Sciatic nerve (tissue), 2 donors: Measurements from ENCODE around the gene CAPSL. TPM values are rescaled to one million over a fixed set of nuclear protein-coding genes. Genes with fewer than 3 reads are reported as not detected.
"Not testable (repeated sequence)": the region's sequence is repeated elsewhere in the genome, so short reads cannot be mapped to it uniquely, and the experiment has no call there.

Experiments used
- ATAC-seq: fragments of 200-7000 bp; cut with Tn5 transposase; one replicate; pipeline ENCODE4 v1.9.1; 2020; ENCODE audit warnings: mild to moderate bottlenecking, moderate library complexity
- DNase-seq: peaks from one replicate; pipeline ENCODE4 v3.0.0-alpha.2; 2020; ENCODE audit warnings: low spot score
- intact Hi-C: fragments of 100-400 bp; cut with DNase I; formaldehyde crosslinking; loops from one replicate; pipeline ENCODE4 v1.14.2; 2022
- total RNA-seq: library from RNA; stranded (reverse); fragmentation: NEBNext Ultra II Directional; extraction: Animal tissue kit (Norgen Biotek cat#: 25700); gene quantifications from one replicate; pipeline ENCODE4 v1.2.1, GENCODE V29; 2021
- donor health status: DM: no; HTN: no; CAD: no.
- donor health status: DM: no; HTN: no; CAD: no.

The CAPSL gene
- total RNA-seq, 1 donor from 2014 or later = not detected

GRCh38 chr5:35920890-35921289 is 17.5 kb downstream of the CAPSL start:
- intact Hi-C loops = loop anchor here (10.0 kb wide), 1 partner anchor 826 kb away; no protein-coding TSS in a partner anchor
- DNase-seq (no peak), ATAC-seq (no peak)

GRCh38 chr5:35919191-35919590 is 19.2 kb downstream of the CAPSL start:
- intact Hi-C loops = no loop called here
- ATAC-seq (no peak), DNase-seq (no peak)

DNA sequence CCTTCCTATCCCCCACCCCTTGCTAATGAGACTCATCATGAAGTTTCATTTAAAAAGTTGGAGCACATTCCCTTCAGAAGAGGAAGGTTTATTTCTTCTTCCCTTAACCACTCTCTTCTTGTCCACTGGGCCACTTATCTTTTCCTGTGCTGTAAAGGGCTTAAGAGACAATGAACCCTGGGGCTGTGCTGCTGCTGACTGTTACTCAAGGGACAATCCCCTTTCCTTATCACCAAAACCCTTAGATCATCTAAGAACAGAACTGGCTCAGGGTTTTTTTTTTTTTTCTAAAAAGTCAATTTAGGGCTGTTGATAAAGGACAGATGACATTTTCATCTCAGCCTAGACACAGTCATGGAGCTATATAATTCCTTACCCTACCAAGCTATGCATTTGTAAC is 29.6 kb downstream of the CAPSL start:
- DNase-seq (no peak), ATAC-seq (no peak)
- intact Hi-C loops = no loop called here

DNA sequence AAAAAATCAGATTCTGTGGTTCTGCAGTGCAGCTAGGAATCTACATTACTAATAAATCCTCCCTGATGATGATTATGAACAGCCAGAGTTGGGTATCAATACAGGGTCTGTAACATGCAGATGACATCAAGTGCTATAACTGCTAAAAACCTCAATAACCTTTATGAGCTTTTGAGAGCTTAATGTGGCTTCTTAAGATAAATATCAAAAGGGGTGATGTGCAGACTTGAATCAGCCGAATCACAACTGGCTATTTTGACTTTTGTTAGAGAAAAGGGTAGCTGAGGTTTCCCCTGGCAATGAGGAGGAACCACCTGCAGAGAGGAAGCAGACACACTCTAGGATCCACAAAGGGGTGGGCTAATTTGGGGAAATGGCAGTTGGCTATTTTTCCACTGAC is 30.2 kb downstream of the CAPSL start:
- no peak for ATAC-seq

GRCh38 chr5:35904443-35905132 is 33.8 kb downstream of the CAPSL start:
- intact Hi-C loops = no loop called here
- no peak for ATAC-seq
- no peak for DNase-seq

More for the DNA sequence above, 30.2 kb downstream of the CAPSL start:
- intact Hi-C loops = no loop called here
- no peak for DNase-seq

DNA sequence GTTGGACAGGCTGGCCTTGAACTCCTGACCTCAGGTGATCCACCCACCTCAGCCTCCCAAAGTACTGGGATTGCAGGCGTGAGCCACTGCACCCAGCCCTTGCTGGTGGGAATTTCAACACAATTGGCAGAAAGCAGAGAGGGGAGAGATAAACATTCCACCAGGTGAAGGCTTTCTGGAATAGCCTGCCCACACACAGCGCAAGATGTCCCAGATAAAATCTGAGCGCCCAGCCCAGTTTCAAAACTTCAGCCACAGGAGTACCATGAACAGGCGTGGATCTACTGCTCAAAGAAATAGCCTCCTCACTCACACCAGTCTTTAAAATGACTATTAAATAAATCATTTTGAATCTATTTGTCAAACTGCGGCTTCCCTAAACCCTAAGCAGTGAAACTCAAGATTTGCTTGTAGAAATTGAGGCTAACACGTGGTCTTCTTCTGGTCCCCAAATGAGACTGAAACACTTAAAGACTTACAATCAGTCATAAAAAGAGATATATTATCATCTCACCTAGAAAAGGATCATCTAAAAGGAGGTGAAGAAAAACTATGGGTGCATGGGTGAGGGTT is 34.7 kb downstream of the CAPSL start:
- intact Hi-C loops = no loop called here
- DNase-seq = no peak

DNA sequence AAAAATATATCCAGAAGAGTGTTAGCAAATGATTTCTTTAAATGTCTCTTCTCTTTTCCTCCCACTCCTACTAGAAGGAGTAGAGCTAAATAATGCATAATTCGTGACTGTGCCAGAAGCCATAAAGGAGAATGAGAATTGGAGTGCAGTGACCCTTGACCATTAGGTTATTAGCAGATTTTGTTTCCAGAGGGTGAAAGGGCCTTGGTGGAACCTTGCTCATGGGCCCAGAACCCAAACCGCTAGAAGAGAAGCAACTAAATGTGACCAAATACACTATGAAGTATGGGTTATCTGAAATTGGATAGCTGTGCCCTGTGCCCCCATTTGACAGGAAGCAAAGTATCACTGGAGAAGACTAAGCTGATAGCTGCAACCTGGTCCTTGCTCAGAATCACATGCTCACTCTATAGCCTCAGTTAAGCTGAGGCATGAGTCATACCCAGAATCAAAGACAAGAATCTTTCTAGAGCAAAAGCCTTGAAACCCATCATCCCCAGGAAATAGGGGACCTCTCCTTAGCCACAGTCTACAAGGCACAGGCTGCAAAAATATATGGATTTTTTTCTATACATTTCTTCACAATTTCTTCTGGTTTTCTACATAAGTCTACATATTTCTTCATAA is 36.3 kb downstream of the CAPSL start:
- no peak for DNase-seq
- intact Hi-C loops = no loop called here
- no peak for ATAC-seq

More for the DNA sequence above, 34.7 kb downstream of the CAPSL start:
- ATAC-seq = no peak

DNA sequence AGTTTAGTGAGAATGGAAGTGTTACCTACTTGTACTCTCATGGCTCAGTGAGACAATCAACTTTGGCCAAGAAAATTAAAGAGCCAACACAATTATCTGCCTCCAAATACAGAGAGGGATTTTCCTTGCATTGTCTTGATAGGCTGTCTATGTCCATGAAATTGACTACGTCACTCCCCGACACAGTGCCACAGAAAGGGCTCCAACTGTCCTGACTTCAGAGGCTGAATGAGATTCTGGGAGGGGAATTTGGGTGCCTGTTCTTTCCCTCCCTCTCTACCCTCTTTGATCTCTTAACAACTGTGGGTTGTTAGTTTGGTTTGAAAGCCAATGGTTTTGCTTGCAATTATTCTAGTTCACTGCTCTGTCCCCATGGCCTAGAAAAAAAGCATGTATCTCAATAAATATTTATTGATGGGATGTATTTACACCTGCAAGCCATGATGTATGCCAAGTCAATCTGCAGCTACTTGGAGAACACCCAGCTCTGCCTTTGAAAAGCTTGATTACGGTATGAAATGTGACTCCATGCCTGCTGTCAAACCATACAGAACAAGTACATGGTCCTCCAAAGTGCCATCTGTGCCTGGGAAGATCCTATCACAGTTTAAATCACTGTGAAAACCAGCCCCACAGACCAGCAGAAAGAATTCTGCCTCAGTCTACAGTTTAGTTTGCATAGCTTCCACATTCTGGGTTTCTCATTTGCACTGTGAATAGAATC is 37.3 kb downstream of the CAPSL start:
- intact Hi-C loops = no loop called here
- ATAC-seq = no peak
- DNase-seq = no peak

DNA sequence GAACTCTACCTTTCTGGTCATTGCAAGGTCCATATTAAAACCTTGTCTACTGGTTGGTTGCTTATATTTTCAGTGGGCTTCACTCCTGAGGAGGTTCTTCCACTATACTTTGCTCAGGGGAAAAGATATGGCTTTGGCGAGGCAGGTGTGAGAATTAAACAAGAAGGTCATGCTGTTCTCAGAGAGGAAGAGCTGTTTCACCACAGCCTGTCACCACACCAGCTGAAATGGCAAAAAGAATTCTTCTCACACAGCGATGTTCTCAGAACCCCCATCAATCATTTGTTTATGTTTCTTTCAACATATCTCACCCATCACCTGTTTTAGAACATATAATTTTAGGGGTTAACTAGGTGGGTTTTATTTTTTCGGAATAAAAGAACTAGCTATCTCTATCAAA is 38.6 kb downstream of the CAPSL start:
- intact Hi-C loops = no loop called here
- ATAC-seq (no peak), DNase-seq (no peak)

- intact Hi-C loops = no loop called here
- no peak for DNase-seq
- ATAC-seq = no peak
These were observed 39.3 kb downstream of the CAPSL start for GRCh38 chr5:35898952-35899660.

DNA sequence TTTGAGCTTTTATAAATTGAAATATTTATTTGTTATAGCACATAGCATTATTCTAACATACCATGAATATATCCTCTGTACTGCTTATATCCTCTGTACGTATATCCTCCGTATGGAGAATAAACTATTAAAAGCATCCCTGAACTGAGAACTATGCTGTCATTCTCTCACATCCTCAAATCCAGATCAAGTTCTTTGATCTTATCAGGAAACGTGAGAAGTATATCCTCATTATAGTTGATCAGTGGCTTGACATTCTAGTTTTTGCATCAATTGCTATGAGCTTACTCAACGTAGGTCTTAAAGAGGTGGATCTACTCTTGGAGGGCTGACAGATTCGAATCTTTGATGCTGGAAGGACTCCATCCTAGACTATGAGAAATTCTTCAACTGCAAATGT is 44.3 kb downstream of the CAPSL start:
- no peak for ATAC-seq

GRCh38 chr5:35892799-35893198 is 45.6 kb downstream of the CAPSL start:
- intact Hi-C loops, ATAC-seq: not testable (repeated sequence)

More for the DNA sequence above, 44.3 kb downstream of the CAPSL start:
- no peak for DNase-seq
- intact Hi-C loops = no loop called here

GRCh38 chr5:35890021-35891020 is 48.1 kb downstream of the CAPSL start:
- intact Hi-C loops = no loop called here
- DNase-seq (no peak), ATAC-seq (no peak)

More at GRCh38 chr5:35892799-35893198, 45.6 kb downstream of the CAPSL start:
- not testable (repeated sequence) for DNase-seq

DNA sequence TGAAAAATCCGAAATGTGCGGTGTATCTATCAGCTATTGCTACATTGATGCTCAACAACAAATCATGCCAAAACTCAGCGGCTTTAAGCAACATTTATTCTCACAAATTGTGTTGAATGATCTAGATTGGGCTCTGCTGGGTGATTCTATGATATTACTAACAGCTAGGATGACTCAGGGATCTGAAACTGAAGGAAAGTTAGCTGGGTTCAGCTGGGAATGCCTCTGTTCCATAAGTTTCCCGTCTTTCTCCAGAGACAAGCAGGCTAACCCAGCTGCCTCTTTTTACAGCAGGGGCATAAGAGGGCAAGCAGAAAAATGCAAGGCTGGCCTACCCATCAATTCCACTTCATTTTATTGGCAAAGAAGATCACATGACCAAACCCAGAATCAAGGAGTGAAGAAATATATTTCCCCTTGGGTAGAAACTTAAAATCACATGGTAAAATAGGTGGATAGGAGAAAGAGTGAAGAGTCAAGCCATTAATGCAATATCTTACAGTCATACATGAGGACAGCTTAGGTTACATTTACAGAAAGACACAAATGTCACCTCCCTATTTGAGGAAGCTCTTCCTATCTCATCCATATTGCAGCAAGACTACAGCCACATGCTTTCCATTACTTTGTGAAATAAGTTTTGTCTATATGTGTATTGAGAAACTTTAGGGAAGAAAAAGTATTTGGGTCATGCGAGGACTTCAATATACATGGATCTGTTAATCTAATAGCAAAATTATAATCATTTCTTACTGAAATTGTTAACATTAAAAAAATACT is 50.9 kb downstream of the CAPSL start:
- DNase-seq = no peak
- intact Hi-C loops = no loop called here
- ATAC-seq = no peak

DNA sequence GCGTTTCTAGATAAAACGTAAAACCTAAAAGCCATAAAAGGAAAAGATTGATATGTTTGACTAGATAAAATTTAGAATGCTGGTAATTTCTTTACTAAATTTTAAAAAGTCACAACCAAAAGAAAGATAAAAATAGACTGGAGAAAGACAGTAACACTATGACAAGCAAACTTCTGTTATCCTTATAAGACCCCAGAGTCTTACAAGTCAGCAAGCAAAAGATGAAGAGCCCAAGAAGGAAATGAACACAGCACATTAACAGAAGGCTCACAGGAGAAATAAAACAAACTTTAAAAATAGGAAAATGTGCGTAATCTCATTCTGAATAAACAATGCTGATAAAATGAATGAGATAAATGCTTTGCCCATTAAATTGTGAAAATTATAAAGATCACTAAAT is 52.0 kb downstream of the CAPSL start:
- ATAC-seq (no peak), DNase-seq (no peak)
- intact Hi-C loops = no loop called here

- intact Hi-C loops = no loop called here
- ATAC-seq = no peak
These were observed 53.6 kb downstream of the CAPSL start for GRCh38 chr5:35884773-35885172.

GRCh38 chr5:35884191-35884769 is 54.1 kb downstream of the CAPSL start:
- no peak for ATAC-seq
- no peak for DNase-seq
- intact Hi-C loops = no loop called here

More at GRCh38 chr5:35884773-35885172, 53.6 kb downstream of the CAPSL start:
- no peak for DNase-seq
